Measurements from ENCODE around the gene RAB32. TPM values are rescaled to one million over a fixed set of nuclear protein-coding genes. Genes with fewer than 3 reads are reported as not detected.
A peak's percentile ranks its signal among the peaks of the same experiment; 100 is the strongest.

RAB32 gene
- under 1 TPM; 0.41 to 0.49 TPM for total RNA-seq
- polyA plus RNA-seq, result under 1 TPM in 2 of 3 donors, not detected in 1; 0.14 to 0.27 TPM
- total RNA-seq, result 0 to 0.09 (median 0) reads per million in 6 experiments

DNA sequence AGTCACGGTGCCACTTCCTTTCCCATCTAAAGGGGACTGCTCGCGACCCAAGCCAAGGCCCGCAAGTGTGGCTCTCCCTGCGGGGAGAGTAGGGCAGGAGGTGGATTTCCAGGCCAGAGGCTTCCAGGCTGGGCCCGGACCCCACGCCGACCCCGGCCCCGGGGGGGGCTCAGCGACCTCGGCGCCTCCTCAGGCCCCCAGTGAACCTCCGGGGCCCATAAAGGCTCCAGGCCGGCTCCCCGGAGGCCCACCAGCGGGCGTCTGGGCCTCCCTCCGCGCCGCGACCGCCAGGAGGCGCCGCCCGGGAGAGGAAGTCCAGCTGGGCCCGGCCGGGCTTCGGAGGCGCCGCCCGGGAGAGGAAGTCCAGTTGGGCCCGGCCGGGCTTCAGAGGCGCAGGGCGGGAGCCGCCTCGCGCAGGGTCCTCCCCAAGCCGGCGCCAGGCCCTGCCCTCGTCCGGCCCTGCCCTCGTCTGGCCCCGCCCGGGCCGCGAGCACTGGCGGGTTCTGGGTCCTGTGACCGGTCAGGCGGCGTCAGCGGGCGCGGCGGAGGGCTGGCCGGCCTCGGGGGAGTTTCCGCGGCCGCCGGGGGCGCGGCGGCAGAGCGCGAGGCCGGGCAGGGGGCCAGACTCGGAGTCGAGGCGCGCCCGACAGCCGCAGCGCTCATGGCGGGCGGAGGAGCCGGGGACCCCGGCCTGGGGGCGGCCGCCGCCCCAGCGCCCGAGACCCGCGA lies at the start of gene RAB32:
Gene RAB32, plus strand, starts transcription at position 623 of the 729 bp plus-strand sequence. Its CDS starts 39 bp downstream, at position 662.
- peak in 2 of 10 donors; percentile 5 to 19 for DNase-seq
- peaks cover 25 to 44% (median 26%) of the 10 kb centered on the region in 5 donors for H3K27me3 Mint-ChIP-seq
- H3K4me3 Mint-ChIP-seq, result peak within 1 kb of the TSS; percentile 41 to 89 (median 76)
- POLR2A ChIA-PET, result no interaction called here
- H3K27ac Mint-ChIP-seq, result peak within 1 kb of the TSS in 2 of 10 donors; percentile 48 to 76
- peaks cover 0 to 3% (median 0%) of the 10 kb centered on the region in 9 donors for H3K9me3 Mint-ChIP-seq
- H3K36me3 Mint-ChIP-seq, result peaks cover 0 to 4% (median 0%) of the 10 kb centered on the region in 3 donors
- H3K4me1 Mint-ChIP-seq, result peaks cover 9 to 20% (median 14%) of the 10 kb centered on the region in 4 donors
- ATAC-seq, result peak in 1 of 2 donors; percentile 32

DNA sequence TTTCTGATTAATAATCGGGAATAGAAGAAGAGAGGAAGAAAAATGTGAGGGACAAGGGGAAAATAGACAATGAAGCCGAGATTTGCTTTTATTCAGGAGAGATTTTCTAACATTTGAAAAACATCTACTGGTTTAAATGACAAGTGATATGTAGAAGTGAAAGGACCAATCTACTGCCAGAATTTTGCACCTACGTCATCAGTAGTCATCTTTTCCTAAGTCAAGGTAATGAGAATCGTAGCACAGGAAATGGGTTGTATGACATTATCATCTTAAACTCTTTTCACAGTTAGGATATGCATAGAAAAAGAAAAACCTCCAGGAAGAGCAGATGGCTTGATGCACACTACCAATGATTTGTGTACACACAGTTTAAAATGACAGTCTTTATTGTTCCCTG lies 45.3 kb upstream of the RAB32 start:
- Mint-ChIP-seq H3K4me3 (no peak overlapping the region), H3K27me3 (peaks cover 0 to 5% (median 0%) of the 10 kb centered on the region in 5 donors), H3K36me3 (peaks cover 0 to 4% (median 0%) of the 10 kb centered on the region in 3 donors), H3K9me3 (peaks cover 0 to 4% (median 3%) of the 10 kb centered on the region in 9 donors), H3K27ac (no peak overlapping the region), H3K4me1 (no peaks in the 10 kb centered on the region)
- DNase-seq, result no peak
- no peak for ATAC-seq
- POLR2A ChIA-PET, result no interaction called here

DNA sequence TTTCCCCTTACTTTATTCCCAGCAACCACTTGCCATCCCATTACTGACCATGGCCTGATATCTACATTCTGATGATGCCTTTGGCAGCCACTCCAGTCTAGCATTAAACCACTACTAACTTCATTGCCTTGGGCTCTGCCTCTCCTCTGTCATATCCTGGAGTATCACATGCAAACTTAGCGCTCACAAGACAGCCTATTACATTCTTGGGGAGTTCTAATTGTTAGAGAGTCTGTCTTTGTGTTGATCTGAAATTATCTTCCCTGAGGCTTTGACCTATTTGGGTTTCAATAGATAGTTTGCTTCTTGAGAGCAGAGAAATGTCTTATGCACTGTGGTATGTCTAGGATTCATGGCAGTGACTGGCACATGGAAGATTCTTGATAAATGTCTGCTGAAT lies 40.5 kb upstream of the RAB32 start:
- H3K27me3 Mint-ChIP-seq, result peaks cover 0 to 13% (median 3%) of the 10 kb centered on the region in 5 donors
- no peaks in the 10 kb centered on the region for H3K4me1 Mint-ChIP-seq
- ATAC-seq (no peak), DNase-seq (no peak)
- H3K4me3 Mint-ChIP-seq, result no peak overlapping the region
- H3K9me3 Mint-ChIP-seq, result peaks cover 0 to 5% (median 3%) of the 10 kb centered on the region in 9 donors
- H3K27ac Mint-ChIP-seq, result no peak overlapping the region
- H3K36me3 Mint-ChIP-seq, result peaks cover 0 to 4% (median 0%) of the 10 kb centered on the region in 3 donors
- POLR2A ChIA-PET, result no interaction called here

DNA sequence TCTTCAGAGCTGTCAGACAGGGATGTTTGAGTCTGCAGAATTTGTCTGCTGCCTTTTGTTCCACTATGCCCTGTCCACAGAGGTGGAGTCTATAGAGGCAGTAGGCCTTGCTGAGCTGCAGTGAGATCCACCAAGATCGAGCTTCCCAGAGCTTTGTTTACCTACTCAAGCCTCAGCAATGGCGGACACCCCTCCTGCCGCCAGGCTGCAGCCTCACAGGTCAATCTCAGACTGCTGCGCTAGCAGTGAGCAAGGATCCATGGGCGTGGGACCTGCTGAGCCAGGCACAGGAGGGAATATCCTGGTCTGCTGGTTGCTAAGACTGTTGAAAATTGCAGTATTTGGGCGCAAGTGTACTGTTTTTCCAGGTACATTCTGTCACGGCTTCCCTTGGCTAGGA lies 28.4 kb upstream of the RAB32 start:
- Mint-ChIP-seq H3K4me3 (no peak overlapping the region), H3K9me3 (peaks cover 0 to 14% (median 3%) of the 10 kb centered on the region in 9 donors), H3K36me3 (no peaks in the 10 kb centered on the region), H3K4me1 (no peaks in the 10 kb centered on the region), H3K27ac (peak overlapping the region in 1 of 10 donors; percentile 11), H3K27me3 (peaks cover 0 to 4% (median 0%) of the 10 kb centered on the region in 5 donors)
- ATAC-seq (no peak), DNase-seq (no peak)
- POLR2A ChIA-PET, result no interaction called here

DNA sequence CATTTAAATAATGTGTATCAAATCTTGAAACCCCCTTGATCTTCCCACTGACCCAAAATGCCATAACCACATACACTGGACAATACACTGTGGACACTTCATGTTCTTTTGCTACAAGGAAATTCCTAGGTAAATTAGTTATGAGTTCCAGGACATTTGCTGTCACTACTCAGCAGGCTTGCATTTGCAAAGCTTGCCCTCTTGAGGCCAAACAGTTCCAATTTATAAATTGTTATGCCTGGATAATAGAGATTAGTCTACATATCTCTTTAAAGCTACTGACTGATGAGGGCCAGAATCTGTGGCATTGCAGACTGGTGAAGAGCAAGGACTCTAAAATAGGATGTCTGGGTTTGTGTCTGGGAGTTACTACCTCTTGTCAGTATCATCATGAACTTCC lies 17.4 kb upstream of the RAB32 start:
- DNase-seq (no peak), ATAC-seq (no peak)
- POLR2A ChIA-PET, result no interaction called here
- H3K36me3 Mint-ChIP-seq, result peaks cover 0 to 15% (median 0%) of the 10 kb centered on the region in 3 donors
- peaks cover 4 to 22% (median 11%) of the 10 kb centered on the region in 9 donors for H3K9me3 Mint-ChIP-seq
- no peak overlapping the region for H3K4me3 Mint-ChIP-seq
- no peaks in the 10 kb centered on the region for H3K27me3 Mint-ChIP-seq
- no peak overlapping the region for H3K27ac Mint-ChIP-seq
- no peaks in the 10 kb centered on the region for H3K4me1 Mint-ChIP-seq

DNA sequence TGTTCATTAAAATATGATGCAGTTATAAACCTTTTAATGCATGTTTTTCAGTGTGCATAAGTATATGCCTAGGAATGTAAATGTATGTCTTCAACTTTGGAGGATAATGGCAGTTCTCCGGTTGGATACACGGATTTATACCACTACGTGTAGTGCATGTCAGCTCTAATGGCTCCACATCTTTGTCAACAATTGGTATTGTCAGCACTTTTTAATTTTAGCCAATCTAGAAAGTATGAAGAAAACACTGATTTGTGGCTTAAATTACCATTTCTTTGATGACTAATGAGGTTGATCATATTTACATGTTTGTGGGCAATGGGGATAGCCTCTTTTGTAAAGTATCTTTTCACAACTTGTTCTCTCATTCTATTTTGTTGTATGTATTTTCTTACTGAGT lies 10.9 kb upstream of the RAB32 start:
- Mint-ChIP-seq H3K9me3 (peaks cover 0 to 7% (median 0%) of the 10 kb centered on the region in 9 donors), H3K36me3 (no peaks in the 10 kb centered on the region), H3K4me3 (no peak overlapping the region), H3K4me1 (no peaks in the 10 kb centered on the region), H3K27ac (no peak overlapping the region), H3K27me3 (no peaks in the 10 kb centered on the region)
- POLR2A ChIA-PET, result no interaction called here
- DNase-seq, result no peak
- no peak for ATAC-seq

DNA sequence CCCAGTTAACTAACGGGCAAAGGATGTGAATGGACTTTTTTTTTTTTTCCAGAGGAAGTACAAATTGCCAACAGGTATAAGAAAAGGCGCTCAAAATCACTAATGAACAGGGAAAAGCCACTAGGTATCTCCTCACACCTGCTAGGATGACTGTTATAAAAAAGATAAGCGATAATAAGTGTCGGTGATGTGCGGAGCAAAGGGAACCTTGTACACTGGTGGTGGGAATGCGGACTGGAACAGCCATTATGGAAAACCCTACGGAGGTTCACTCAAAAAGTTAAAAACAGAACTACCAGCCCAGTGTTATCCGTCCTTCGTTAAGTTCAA lies 787 bp upstream of the RAB32 start:
- Mint-ChIP-seq H3K9me3 (peaks cover 0 to 3% (median 0%) of the 10 kb centered on the region in 9 donors), H3K4me1 (peaks cover 9 to 20% (median 14%) of the 10 kb centered on the region in 4 donors), H3K27ac (no peak overlapping the region), H3K36me3 (peaks cover 0 to 4% (median 0%) of the 10 kb centered on the region in 3 donors), H3K4me3 (peak overlapping the region in 9 of 10 donors; percentile 15 to 65 (median 41)), H3K27me3 (peaks cover 25 to 44% (median 26%) of the 10 kb centered on the region in 5 donors)
- no peak for DNase-seq
- ATAC-seq, result no peak
- POLR2A ChIA-PET, result no interaction called here

DNA sequence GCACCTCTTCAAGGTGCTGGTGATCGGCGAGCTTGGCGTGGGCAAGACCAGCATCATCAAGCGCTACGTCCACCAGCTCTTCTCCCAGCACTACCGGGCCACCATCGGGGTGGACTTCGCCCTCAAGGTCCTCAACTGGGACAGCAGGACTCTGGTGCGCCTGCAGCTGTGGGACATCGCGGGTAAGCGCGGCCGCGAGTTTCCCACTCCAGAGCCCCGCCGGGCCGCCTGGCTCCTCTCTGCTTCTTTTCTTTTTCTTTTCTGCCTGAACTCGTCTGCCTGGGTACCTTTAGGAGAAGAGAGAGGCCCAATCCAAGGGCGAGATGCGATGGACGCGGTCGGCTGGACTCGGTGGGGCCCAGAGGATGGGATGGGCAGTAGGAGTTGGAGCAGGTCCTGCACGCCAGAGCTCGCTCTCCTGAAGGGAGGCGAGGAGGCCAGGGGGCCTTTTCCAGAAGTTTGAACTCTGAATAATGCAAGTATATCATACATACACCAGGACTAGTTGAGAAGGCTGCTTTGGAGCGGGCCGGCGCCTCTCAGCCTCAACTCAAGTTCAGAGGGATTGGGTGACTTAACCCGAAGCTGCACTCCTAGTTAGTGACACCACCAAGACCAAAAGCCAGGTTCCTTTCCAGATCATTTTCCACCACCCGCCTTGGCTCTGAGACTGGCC lies 445 bp downstream of the RAB32 start:
- Mint-ChIP-seq H3K27ac (peak overlapping the region in 1 of 10 donors; percentile 48), H3K4me1 (peaks cover 9 to 20% (median 14%) of the 10 kb centered on the region in 4 donors), H3K27me3 (peaks cover 25 to 44% (median 26%) of the 10 kb centered on the region in 5 donors), H3K4me3 (peak overlapping the region; percentile 6 to 89 (median 76)), H3K9me3 (peaks cover 0 to 3% (median 0%) of the 10 kb centered on the region in 9 donors), H3K36me3 (peaks cover 0 to 4% (median 0%) of the 10 kb centered on the region in 3 donors)
- POLR2A ChIA-PET, result no interaction called here
- DNase-seq (peak in 1 of 10 donors; percentile 4), ATAC-seq (peak in 1 of 2 donors; percentile 12)

DNA sequence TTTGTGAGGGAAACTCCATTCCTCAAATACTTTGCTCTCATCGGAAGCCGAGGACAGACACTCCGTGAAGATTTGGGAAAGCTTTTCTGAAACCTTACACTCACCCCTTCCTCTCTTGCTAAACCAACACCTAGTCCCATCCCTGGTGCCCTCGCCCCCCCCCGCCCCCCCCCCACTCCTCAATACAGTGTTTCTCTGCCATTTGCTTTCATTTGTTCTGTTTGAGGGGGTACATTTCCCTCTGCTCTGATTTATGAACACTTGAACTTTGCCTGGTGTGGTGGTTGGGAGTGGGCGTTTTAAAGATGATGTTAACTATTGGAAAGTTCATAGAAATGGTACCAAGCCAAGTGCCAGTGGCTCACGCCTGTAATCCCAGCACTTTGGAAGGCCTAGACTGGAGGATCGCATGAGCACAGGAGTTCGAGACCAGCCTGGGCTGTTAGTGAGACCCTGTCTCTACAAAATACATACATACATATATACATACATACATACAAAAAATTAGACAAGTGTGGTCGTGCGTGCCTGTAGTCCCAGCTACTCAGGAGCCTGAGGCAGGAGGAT lies 1.1 kb downstream of the RAB32 start:
- no peak for ATAC-seq
- peak overlapping the region in 1 of 10 donors; percentile 76 for H3K27ac Mint-ChIP-seq
- H3K27me3 Mint-ChIP-seq, result peaks cover 25 to 44% (median 26%) of the 10 kb centered on the region in 5 donors
- peaks cover 0 to 3% (median 0%) of the 10 kb centered on the region in 9 donors for H3K9me3 Mint-ChIP-seq
- peak overlapping the region in 8 of 10 donors; percentile 30 to 89 (median 76) for H3K4me3 Mint-ChIP-seq
- POLR2A ChIA-PET, result no interaction called here
- H3K36me3 Mint-ChIP-seq, result peaks cover 0 to 4% (median 0%) of the 10 kb centered on the region in 3 donors
- no peak for DNase-seq
- H3K4me1 Mint-ChIP-seq, result peaks cover 9 to 20% (median 14%) of the 10 kb centered on the region in 4 donors

DNA sequence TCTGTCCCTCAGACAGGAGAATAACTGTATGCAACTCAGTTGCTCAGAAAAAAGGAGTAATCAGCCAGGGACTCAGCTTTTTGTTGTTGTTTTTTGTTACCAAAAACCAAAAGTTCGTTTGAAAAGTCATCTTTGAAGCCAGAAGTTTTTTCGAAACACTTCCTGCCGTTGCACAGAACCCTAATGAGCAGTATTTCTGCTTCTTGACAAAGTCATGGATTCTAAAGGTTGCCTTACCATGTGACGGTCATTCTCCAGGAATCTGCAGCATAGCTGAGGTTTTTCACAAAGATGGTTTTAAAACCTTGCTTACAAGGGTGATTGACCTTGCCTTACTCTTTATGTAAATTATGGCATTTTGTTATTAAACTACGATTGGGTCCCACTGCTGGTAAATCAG lies 1.9 kb downstream of the RAB32 start:
- H3K27me3 Mint-ChIP-seq, result peaks cover 21 to 44% (median 26%) of the 10 kb centered on the region in 5 donors
- no peak overlapping the region for H3K4me3 Mint-ChIP-seq
- DNase-seq (no peak), ATAC-seq (no peak)
- H3K36me3 Mint-ChIP-seq, result peaks cover 0 to 4% (median 0%) of the 10 kb centered on the region in 3 donors
- POLR2A ChIA-PET, result interaction anchor here (0.7 kb wide), 1 partner anchor 490 kb away, joined by 4 read pairs; no protein-coding TSS in a partner anchor
- peaks cover 0 to 3% (median 0%) of the 10 kb centered on the region in 9 donors for H3K9me3 Mint-ChIP-seq
- H3K27ac Mint-ChIP-seq, result no peak overlapping the region
- peaks cover 9 to 20% (median 14%) of the 10 kb centered on the region in 4 donors for H3K4me1 Mint-ChIP-seq

DNA sequence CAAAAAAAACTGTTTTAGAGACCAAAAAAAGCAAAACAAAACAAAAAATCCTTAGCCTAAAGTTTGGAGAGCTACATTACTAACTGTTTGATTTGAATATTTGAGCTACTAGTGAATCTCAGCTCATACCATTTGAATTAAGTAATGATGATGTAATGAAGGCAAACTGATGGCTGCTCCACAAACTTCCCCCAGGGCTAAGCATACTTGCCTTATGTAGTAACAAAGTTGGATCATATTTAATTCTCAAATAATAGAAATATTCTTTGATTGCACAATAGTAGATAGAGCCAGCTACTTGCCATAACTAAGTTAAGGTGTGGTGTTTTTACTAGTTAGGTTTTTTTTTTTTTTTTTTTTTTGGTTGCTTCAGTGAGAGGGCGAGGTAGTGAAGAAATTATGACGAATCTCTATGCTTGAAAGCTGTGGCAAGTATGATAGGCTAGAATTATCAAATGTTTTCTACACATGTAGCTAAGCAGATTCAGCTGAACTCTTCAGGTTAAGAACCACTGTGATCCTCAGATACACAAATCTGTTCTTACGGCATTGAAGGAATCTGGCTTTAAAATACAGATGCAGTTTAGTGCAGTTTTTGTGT lies 2.9 kb downstream of the RAB32 start:
- Mint-ChIP-seq H3K4me1 (peaks cover 9 to 20% (median 14%) of the 10 kb centered on the region in 4 donors), H3K36me3 (peaks cover 0 to 4% (median 0%) of the 10 kb centered on the region in 3 donors), H3K27me3 (peaks cover 18 to 44% (median 26%) of the 10 kb centered on the region in 5 donors), H3K27ac (no peak overlapping the region), H3K9me3 (peaks cover 0 to 3% (median 0%) of the 10 kb centered on the region in 9 donors), H3K4me3 (no peak overlapping the region)
- no peak for ATAC-seq
- DNase-seq, result no peak
- POLR2A ChIA-PET, result no interaction called here

DNA sequence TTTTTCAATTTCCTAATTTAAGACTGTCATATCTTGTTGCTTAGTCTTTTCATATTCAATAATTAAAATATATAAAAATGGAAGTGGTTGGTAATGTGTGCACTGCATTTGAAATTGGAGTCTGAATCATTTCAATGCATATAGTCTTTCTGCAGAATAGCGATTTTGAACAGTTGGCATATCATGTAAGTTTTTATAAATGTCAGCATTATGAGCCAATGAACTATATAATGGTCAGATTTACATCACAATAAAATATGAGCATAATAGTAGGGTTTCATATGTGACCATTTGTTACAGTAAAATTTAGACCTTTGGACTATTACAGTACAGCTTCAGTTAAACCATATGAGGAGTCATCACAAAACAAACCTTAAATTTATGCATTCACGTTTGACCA lies 4.3 kb downstream of the RAB32 start:
- DNase-seq (no peak), ATAC-seq (no peak)
- H3K4me3 Mint-ChIP-seq, result no peak overlapping the region
- peaks cover 0 to 4% (median 0%) of the 10 kb centered on the region in 3 donors for H3K36me3 Mint-ChIP-seq
- H3K4me1 Mint-ChIP-seq, result peaks cover 5 to 14% (median 11%) of the 10 kb centered on the region in 4 donors
- H3K9me3 Mint-ChIP-seq, result peaks cover 0 to 3% (median 0%) of the 10 kb centered on the region in 9 donors
- H3K27me3 Mint-ChIP-seq, result peaks cover 9 to 32% (median 16%) of the 10 kb centered on the region in 5 donors
- POLR2A ChIA-PET, result no interaction called here
- no peak overlapping the region for H3K27ac Mint-ChIP-seq

Measured in naive thymus-derived CD8-positive, alpha-beta T cell (primary cell).